Ishikawa (cell line): ENCODE data around the gene SGO1.

Experiments
- CEBPB ChIP-seq: IDR thresholded peaks from 2 replicates; pipeline ENCODE4 v1.6.1; 2012
- CREB1 ChIP-seq: IDR thresholded peaks from 2 replicates; pipeline ENCODE4 v1.6.1; 2012; ENCODE audit warnings: low read depth
- EGR1 ChIP-seq: IDR thresholded peaks from 2 replicates; pipeline ENCODE4 v1.6.1; 2012
- EP300 ChIP-seq: IDR thresholded peaks from 2 replicates; pipeline ENCODE4 v1.6.1; 2012; ENCODE audit warnings: borderline replicate concordance
- FOXM1 ChIP-seq: IDR thresholded peaks from 2 replicates; pipeline ENCODE4 v1.6.1; 2012; ENCODE audit warnings: low read depth, borderline replicate concordance
- MAX ChIP-seq: IDR thresholded peaks from 2 replicates; pipeline ENCODE4 v1.6.1; 2012
- NFIC ChIP-seq: IDR thresholded peaks from 2 replicates; pipeline ENCODE4 v1.6.1; 2012
- RAD21 ChIP-seq: IDR thresholded peaks from 2 replicates; pipeline ENCODE4 v1.6.1; 2012; ENCODE audit warnings: low read depth
- TAF1 ChIP-seq: IDR thresholded peaks from 2 replicates; pipeline ENCODE4 v1.6.1; 2012; ENCODE audit warnings: low read depth, mild to moderate bottlenecking
- TCF12 ChIP-seq: IDR thresholded peaks from 2 replicates; pipeline ENCODE4 v1.6.1; 2012; ENCODE audit warnings: low read depth
- TEAD4 ChIP-seq: IDR thresholded peaks from 2 replicates; pipeline ENCODE4 v1.6.1; 2012
- YY1 ChIP-seq: IDR thresholded peaks from 2 replicates; pipeline ENCODE4 v1.6.1; 2012; ENCODE audit warnings: low read depth
- ZBTB7A ChIP-seq: IDR thresholded peaks from 2 replicates; pipeline ENCODE4 v1.6.1; 2012; ENCODE audit warnings: low read depth
- TF ChIP-seq, protein P1 (sequence below): IDR thresholded peaks from 2 replicates; pipeline ENCODE4 v1.6.1; 2012
- TF ChIP-seq, protein P2 (sequence below): IDR thresholded peaks from 2 replicates; pipeline ENCODE4 v1.6.1; 2012; ENCODE audit warnings: low read depth, mild to moderate bottlenecking

The SGO1 gene

DNA sequence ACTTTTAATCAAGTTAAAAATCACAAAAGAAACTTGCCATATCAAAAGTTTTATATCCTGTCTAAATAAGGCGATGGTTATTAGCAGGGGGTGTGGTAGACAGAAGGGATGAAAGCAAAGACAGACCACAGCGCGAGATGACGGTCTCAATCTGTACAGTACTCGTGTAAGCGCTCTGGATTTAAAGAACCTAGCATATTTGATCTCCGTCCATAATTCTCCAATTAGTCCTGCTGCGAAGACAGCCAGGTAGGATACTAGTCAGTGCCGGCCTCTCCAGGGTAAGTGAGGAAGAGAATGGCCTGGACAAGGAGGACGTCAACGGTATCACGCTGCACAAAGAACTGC, 701 bp downstream of the SGO1 start:
- no peak for TF ChIP-seq TCF12
- TF ChIP-seq NFIC, result no peak
- TF ChIP-seq TEAD4, result no peak
- TF ChIP-seq TAF1, result no peak
- TF ChIP-seq ZBTB7A, result no peak
- TF ChIP-seq, protein P1, sequence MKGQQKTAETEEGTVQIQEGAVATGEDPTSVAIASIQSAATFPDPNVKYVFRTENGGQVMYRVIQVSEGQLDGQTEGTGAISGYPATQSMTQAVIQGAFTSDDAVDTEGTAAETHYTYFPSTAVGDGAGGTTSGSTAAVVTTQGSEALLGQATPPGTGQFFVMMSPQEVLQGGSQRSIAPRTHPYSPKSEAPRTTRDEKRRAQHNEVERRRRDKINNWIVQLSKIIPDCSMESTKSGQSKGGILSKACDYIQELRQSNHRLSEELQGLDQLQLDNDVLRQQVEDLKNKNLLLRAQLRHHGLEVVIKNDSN, result no peak
- TF ChIP-seq, protein P2, sequence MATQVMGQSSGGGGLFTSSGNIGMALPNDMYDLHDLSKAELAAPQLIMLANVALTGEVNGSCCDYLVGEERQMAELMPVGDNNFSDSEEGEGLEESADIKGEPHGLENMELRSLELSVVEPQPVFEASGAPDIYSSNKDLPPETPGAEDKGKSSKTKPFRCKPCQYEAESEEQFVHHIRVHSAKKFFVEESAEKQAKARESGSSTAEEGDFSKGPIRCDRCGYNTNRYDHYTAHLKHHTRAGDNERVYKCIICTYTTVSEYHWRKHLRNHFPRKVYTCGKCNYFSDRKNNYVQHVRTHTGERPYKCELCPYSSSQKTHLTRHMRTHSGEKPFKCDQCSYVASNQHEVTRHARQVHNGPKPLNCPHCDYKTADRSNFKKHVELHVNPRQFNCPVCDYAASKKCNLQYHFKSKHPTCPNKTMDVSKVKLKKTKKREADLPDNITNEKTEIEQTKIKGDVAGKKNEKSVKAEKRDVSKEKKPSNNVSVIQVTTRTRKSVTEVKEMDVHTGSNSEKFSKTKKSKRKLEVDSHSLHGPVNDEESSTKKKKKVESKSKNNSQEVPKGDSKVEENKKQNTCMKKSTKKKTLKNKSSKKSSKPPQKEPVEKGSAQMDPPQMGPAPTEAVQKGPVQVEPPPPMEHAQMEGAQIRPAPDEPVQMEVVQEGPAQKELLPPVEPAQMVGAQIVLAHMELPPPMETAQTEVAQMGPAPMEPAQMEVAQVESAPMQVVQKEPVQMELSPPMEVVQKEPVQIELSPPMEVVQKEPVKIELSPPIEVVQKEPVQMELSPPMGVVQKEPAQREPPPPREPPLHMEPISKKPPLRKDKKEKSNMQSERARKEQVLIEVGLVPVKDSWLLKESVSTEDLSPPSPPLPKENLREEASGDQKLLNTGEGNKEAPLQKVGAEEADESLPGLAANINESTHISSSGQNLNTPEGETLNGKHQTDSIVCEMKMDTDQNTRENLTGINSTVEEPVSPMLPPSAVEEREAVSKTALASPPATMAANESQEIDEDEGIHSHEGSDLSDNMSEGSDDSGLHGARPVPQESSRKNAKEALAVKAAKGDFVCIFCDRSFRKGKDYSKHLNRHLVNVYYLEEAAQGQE, result no peak
- TF ChIP-seq EP300, result no peak
- TF ChIP-seq FOXM1, result no peak
- TF ChIP-seq CEBPB, result no peak
- TF ChIP-seq EGR1, result no peak
- no peak for TF ChIP-seq MAX
- TF ChIP-seq RAD21, result no peak

GRCh38 chr3:20182206-20182605, 3.8 kb downstream of the SGO1 start:
- no peak for TF ChIP-seq MAX
- TF ChIP-seq CREB1, result no peak
- TF ChIP-seq TAF1, result no peak
- TF ChIP-seq YY1, result no peak
- no peak for TF ChIP-seq EP300
- TF ChIP-seq EGR1, result no peak
- TF ChIP-seq NFIC, result no peak
- no peak for TF ChIP-seq ZBTB7A
- no peak for TF ChIP-seq TCF12
- TF ChIP-seq, protein P2, result no peak
- TF ChIP-seq CEBPB, result no peak

DNA sequence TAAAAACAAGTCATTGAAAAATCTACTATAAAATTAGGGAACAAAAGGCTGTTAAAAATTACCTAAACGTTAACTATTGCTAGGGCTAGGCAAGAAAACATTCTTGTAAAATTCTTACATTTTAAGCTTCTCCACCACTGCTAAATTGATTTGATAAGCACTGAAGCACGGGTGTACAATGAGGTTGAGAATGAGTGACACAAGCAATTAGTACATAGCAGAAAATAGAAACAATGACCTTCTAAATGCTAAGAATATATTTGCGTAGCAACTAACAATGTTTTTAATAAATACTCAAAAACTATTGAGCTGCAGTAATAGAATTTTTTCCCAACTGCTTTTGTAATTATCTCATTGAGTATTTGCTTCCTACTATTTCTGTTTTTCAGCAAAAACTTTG, 4.7 kb downstream of the SGO1 start:
- TF ChIP-seq TAF1, result no peak
- no peak for TF ChIP-seq TCF12
- no peak for TF ChIP-seq EP300
- TF ChIP-seq, protein P2, result no peak
- no peak for TF ChIP-seq MAX
- no peak for TF ChIP-seq NFIC
- no peak for TF ChIP-seq RAD21
- no peak for TF ChIP-seq FOXM1
- TF ChIP-seq, protein P1, result no peak

- no peak for TF ChIP-seq TEAD4
- TF ChIP-seq RAD21, result no peak
- TF ChIP-seq, protein P1, result no peak
- no peak for TF ChIP-seq NFIC
- no peak for TF ChIP-seq TCF12
- no peak for TF ChIP-seq EGR1
- TF ChIP-seq FOXM1, result no peak
- no peak for TF ChIP-seq TAF1
- TF ChIP-seq CREB1, result no peak
Measured at GRCh38 chr3:20173844-20174410, 12.1 kb downstream of the SGO1 start.
